Fibroblast of lung (primary cell): Measurements from ENCODE around the gene STK35. TPM values are rescaled to one million over a fixed set of nuclear protein-coding genes. Genes with fewer than 3 reads are reported as not detected.

Experiments used
- DNase-seq, 2 donors: peaks; one replicate each; pipeline versions ENCODE4 v3.0.0 to v3.0.0-alpha.2; 2010; ENCODE audit warnings: low read depth in 2 of 2
- H2AFZ ChIP-seq: 2 replicates; pipeline ENCODE4 v1.5.1; 2012; ENCODE audit warnings: low read length, control low read depth, inconsistent platforms
- H3K27ac ChIP-seq: 2 replicates; pipeline ENCODE4 v1.5.1; 2011; ENCODE audit warnings: low read length, control low read depth; ENCODE audit not compliant: insufficient read depth
- H3K27me3 ChIP-seq: 2 replicates; pipeline ENCODE4 v1.5.1; 2011; ENCODE audit warnings: mild to moderate bottlenecking, low read length; ENCODE audit not compliant: control insufficient read depth, insufficient read depth
- H3K36me3 ChIP-seq: 2 replicates; pipeline ENCODE4 v1.5.1; 2011; ENCODE audit warnings: low read length; ENCODE audit not compliant: control insufficient read depth, insufficient read depth
- H3K4me1 ChIP-seq: 2 replicates; pipeline ENCODE4 v1.5.1; 2011; ENCODE audit warnings: low read length; ENCODE audit not compliant: control insufficient read depth, insufficient read depth; ENCODE audit errors: extremely low read depth
- H3K4me2 ChIP-seq: 2 replicates; pipeline ENCODE4 v1.5.1; 2011; ENCODE audit warnings: low read length, control low read depth; ENCODE audit not compliant: insufficient read depth; ENCODE audit errors: extremely low read depth
- H3K4me3 ChIP-seq, 4 experiments: fragments of 200-600 bp in 1 of 4; sonication (generic) in 1 of 4; replicated peaks in 1 of 4; 2 replicates each; pipeline ENCODE4 v1.5.1; 2011 to 2016; ENCODE audit warnings: low read length in 4 of 4, low read depth in 3 of 4, mild to moderate bottlenecking in 3 of 4, control low read depth in 2 of 4, inconsistent platforms in 1 of 4, mixed read lengths in 1 of 4; ENCODE audit not compliant: insufficient read depth in 1 of 4; ENCODE audit errors: control extremely low read depth in 1 of 4
- H3K79me2 ChIP-seq: 2 replicates; pipeline ENCODE4 v1.5.1; 2012; ENCODE audit warnings: mild to moderate bottlenecking, low read length, inconsistent platforms; ENCODE audit not compliant: control insufficient read depth, insufficient read depth
- H3K9ac ChIP-seq: 2 replicates; pipeline ENCODE4 v1.5.1; 2011; ENCODE audit warnings: mild to moderate bottlenecking, low read length, control low read depth; ENCODE audit not compliant: insufficient read depth
- H3K9me3 ChIP-seq: 2 replicates; pipeline ENCODE4 v1.5.1; 2012; ENCODE audit warnings: low read depth, low read length; ENCODE audit not compliant: control insufficient read depth, insufficient read depth
- H4K20me1 ChIP-seq: 2 replicates; pipeline ENCODE4 v1.5.1; 2011; ENCODE audit warnings: low read length; ENCODE audit not compliant: control insufficient read depth, insufficient read depth; ENCODE audit errors: extremely low read depth
- CTCF ChIP-seq, 2 donors: IDR thresholded peaks in 1 of 2; conservative IDR thresholded peaks in 1 of 2; 1 replicate in 1 of 2; 2 replicates in 1 of 2; pipeline ENCODE4 v1.5.1; 2011 to 2012; ENCODE audit warnings: low read length in 2 of 2, control low read depth in 1 of 2, inconsistent platforms in 1 of 2, low read depth in 1 of 2, mild to moderate bottlenecking in 1 of 2
- EZH2 ChIP-seq: IDR thresholded peaks from 2 replicates; pipeline ENCODE4 v1.5.1; 2012; ENCODE audit warnings: low read length, control low read depth, mild to moderate bottlenecking; ENCODE audit errors: missing control alignments
- polyA plus RNA-seq, 2 donors: library from polyadenylated mRNA; depleted of rRNA in 1 of 2; stranded (reverse) in 1 of 2; unstranded in 1 of 2; fragments of >200 nt; gene quantifications; 2 replicates each; pipeline ENCODE4 v1.2.1, GENCODE V29; 2011 to 2012; ENCODE audit warnings: missing spikeins in 1 of 2
- total RNA-seq: library from RNA; depleted of rRNA; stranded (reverse); fragments of >200 nt; gene quantifications from 2 replicates; pipeline ENCODE4 v1.2.1, GENCODE V29; 2014

Gene STK35
- total and polyA plus RNA-seq, 2 donors (not counting 1 experiment from before 2014, with no cell fraction given) = 8.5 to 14.4 TPM

- Histone ChIP-seq H3K4me3 (no peak overlapping the region), H3K9ac (no peak overlapping the region), H2AFZ (no peak overlapping the region), H3K27ac (no peak overlapping the region), H3K9me3 (no peaks in the 10 kb centered on the region), H3K36me3 (peaks cover 2% of the 10 kb centered on the region), H4K20me1 (no peaks in the 10 kb centered on the region), H3K79me2 (peaks cover 5% of the 10 kb centered on the region), H3K27me3 (no peaks in the 10 kb centered on the region), H3K4me1 (no peaks in the 10 kb centered on the region), H3K4me2 (no peak overlapping the region)
- no peak for DNase-seq
- TF ChIP-seq EZH2 = no peak
- no peak for TF ChIP-seq CTCF (conservative IDR thresholded peaks at IDR 0.05 in 1 of 2, IDR thresholded peaks at IDR 0.05 in 1 of 2; ENCODE audit: low read depth in 1 of 2, low read length in 2 of 2)
These were observed 42.0 kb downstream of the STK35 start for GRCh38 chr20:2143594-2143993.

GRCh38 chr20:2144850-2145249 is 43.2 kb downstream of the STK35 start:
- Histone ChIP-seq H3K4me3 (no peak overlapping the region), H4K20me1 (no peaks in the 10 kb centered on the region), H3K36me3 (peaks cover 2% of the 10 kb centered on the region), H3K9me3 (no peaks in the 10 kb centered on the region), H3K27ac (no peak overlapping the region), H2AFZ (no peak overlapping the region), H3K27me3 (no peaks in the 10 kb centered on the region), H3K4me1 (no peaks in the 10 kb centered on the region), H3K79me2 (peaks cover 3% of the 10 kb centered on the region), H3K9ac (no peak overlapping the region), H3K4me2 (no peak overlapping the region)
- DNase-seq = no peak
- no peak for TF ChIP-seq CTCF (conservative IDR thresholded peaks at IDR 0.05 in 1 of 2, IDR thresholded peaks at IDR 0.05 in 1 of 2; ENCODE audit: low read depth in 1 of 2, low read length in 2 of 2)
- TF ChIP-seq EZH2 = no peak

GRCh38 chr20:2145376-2145775 is 43.7 kb downstream of the STK35 start:
- no peak for TF ChIP-seq CTCF (conservative IDR thresholded peaks at IDR 0.05 in 1 of 2, IDR thresholded peaks at IDR 0.05 in 1 of 2; ENCODE audit: low read depth in 1 of 2, low read length in 2 of 2)
- TF ChIP-seq EZH2 = no peak

More at GRCh38 chr20:2145376-2145775, 43.7 kb downstream of the STK35 start:
- Histone ChIP-seq H3K79me2 (peaks cover 3% of the 10 kb centered on the region), H3K27ac (no peak overlapping the region), H3K4me1 (no peaks in the 10 kb centered on the region), H3K9ac (no peak overlapping the region), H3K27me3 (no peaks in the 10 kb centered on the region), H4K20me1 (no peaks in the 10 kb centered on the region), H3K4me2 (no peak overlapping the region), H3K36me3 (peaks cover 2% of the 10 kb centered on the region), H3K4me3 (no peak overlapping the region), H2AFZ (no peak overlapping the region), H3K9me3 (no peaks in the 10 kb centered on the region)
- DNase-seq = peak in 1 of 2 donors; percentile 48
